ENCODE results near the gene NAA38.
"Not testable (repeated sequence)": the region's sequence is repeated elsewhere in the genome, so short reads cannot be mapped to it uniquely, and the experiment has no call there.

NAA38 gene

GRCh38 chr17:7824021-7824924 lies 33.1 kb downstream of the NAA38 start:
- no peak for DNase-seq (ENCODE audit: low read depth)

GRCh38 chr17:7823581-7824001 lies 33.8 kb downstream of the NAA38 start:
- no peak for DNase-seq (ENCODE audit: low read depth)

DNA sequence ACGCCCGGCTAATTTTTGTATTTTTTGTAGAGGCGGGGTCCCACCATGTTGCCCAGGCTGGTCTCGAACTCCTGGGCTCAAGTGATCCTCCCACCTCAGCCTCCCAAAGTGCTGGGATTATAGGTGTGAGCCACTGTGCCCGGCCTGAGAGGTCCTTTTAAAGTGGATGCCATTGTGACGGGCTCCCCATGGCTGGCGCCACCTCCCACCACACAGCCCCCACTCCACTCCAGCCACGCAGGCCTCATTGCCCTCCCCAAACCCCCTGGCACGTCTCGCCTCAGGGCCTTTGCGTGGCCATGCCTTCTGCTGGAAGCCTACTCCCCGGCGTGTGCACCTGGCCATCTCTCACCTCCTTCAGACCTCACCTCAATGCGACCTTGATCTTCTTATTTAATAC lies 35.2 kb downstream of the NAA38 start:
- DNase-seq (ENCODE audit: low read depth) = no peak

DNA sequence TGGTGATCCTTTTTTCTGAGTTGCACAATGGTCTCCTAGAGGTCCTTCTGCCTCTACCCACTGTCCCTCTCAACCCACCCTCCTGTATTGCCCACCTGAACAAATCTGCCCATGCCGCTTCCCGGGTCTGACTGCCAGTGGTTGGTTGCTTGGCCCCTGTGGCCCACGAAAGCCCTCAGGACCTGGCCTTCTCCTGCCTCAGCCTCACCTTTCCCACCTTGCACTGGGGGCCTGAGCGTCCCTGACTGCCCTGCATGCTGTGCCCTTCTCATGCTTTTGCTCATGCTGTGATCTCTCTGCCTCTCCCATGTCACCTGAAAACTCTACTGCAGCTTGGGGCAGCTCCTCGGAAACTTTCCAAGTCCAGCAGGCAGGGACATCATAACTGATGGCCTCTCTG lies 37.1 kb downstream of the NAA38 start:
- DNase-seq (ENCODE audit: low read depth) = no peak

GRCh38 chr17:7818746-7819645 lies 38.4 kb downstream of the NAA38 start:
- no peak for DNase-seq (ENCODE audit: low read depth)

DNA sequence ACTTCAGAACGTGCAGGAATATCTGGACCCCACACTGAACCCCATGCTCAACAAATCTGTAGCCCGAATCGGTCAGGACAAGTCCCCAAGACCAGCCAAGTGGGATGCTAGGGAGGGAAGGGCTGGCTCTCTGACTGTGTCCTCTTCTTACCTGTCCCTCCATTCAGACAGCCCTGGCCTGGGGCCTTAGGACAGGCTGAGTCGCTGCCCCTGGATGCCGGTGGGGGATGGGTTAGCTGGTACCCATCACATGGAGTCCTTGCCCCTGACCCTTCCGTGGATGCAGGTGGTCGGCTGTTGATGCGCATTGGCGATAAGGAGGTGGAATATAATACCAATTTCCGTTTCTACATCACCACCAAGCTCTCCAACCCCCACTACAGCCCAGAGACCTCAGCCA lies 39.3 kb downstream of the NAA38 start:
- DNase-seq (ENCODE audit: low read depth) = no peak

DNA sequence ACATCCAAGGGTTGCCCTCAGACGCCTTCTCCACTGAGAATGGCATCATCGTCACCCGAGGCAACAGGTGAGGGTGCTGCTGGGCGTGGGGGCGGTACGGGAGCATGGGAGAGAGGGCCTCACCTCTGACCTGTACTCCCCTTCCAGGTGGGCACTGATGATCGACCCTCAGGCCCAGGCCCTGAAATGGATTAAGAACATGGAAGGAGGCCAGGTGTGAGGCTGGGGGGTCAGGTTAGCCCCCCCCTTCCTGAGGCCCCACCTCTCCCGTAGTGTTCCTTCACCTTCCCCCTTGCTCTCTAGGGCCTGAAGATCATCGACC lies 39.8 kb downstream of the NAA38 start:
- DNase-seq (ENCODE audit: low read depth) = no peak

DNA sequence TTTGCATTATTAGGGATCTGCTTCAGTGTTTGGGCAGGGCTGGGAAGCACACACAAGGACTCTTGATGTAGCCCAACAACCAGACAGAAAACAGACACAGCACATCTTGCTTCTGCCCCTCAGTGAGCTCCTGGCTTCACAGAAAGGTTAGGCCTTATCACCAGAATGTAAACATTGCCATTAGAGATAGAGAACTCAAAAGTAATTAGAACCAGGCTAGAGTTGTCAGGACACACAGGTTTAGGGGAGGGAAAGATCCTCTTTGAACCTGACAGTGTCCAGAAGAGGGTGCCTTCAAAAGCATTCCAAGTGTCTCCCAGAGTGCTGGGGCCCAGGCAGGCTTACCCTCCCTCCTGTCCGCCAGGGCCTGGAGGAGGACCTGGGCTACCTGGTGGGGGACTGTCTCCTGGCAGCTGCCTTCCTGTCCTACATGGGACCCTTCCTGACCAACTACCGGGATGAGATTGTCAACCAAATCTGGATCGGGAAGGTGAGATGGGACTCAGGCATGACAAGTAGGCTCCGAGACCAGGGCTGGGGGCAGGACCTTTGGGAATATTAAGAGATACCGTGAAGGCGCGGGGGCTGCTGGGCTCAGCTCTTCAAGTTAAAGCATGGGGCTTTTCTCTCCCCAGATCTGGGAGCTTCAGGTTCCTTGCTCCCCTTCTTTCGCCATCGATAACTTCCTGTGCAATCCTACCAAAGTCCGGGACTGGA lies 40.3 kb downstream of the NAA38 start:
- DNase-seq (ENCODE audit: low read depth) = no peak

- no peak for DNase-seq (ENCODE audit: low read depth)
These were observed 42.4 kb downstream of the NAA38 start for GRCh38 chr17:7814969-7815368.

DNA sequence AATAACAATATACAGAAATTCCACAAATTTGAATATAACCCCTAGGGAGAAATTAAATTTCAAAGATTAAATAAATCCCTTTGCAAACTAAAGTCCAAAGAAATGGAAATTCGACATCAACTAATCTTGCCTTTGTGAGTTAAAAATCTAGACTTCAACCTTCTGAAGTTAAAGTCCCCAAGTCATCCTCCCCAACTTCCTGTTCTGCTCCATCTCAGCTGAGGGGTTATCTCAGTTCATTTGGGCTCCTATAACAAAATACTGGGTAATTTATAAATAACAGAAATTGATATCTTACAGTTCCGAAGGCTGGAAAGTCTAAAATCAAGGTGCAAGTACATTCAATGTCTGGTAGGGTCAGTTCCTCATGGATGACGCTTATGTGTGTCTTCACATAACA lies 46.1 kb downstream of the NAA38 start:
- DNase-seq (ENCODE audit: low read depth) = no peak

GRCh38 chr17:7809791-7810343 lies 47.5 kb downstream of the NAA38 start:
- not testable (repeated sequence) for DNase-seq (ENCODE audit: low read depth)

GRCh38 chr17:7809086-7809790 lies 48.1 kb downstream of the NAA38 start:
- no peak for DNase-seq (ENCODE audit: low read depth)

DNA sequence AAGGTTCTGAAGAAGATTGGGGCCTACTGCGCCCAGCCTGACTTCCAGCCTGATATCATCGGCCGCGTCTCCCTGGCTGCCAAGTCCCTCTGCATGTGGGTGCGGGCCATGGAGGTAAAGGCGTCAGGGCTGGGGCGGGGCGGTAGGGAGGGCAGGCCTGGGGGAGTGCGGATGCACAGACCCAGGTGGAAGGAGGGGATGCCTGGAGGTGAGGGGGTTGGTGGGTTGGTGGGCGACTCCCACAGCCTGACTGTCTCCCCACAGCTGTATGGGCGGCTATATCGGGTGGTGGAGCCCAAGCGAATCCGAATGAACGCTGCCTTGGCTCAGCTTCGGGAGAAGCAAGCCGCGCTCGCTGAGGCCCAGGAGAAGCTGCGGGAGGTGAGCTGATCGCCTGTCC lies 50.2 kb downstream of the NAA38 start:
- no peak for DNase-seq (ENCODE audit: low read depth)
